Stimulated activated CD8-positive, alpha-beta memory T cell treated with anti-CD3 and anti-CD28 coated beads, Interleukin-2, amount 100 ng/mL, for 1 hour (primary cell): ENCODE results near the gene SSR3.
"Not testable (repeated sequence)": the region's sequence is repeated elsewhere in the genome, so short reads cannot be mapped to it uniquely, and the experiment has no call there.

Experiments used
- DNase-seq, 2 donors: peaks; one replicate each; pipeline ENCODE4 v3.0.0-alpha.2; 2020; ENCODE audit warnings: low read depth in 2 of 2

SSR3 gene

GRCh38 chr3:156576051-156576450 lies 21.1 kb upstream of the SSR3 start:
- DNase-seq: no peak

- no peak for DNase-seq
Measured at GRCh38 chr3:156575641-156576040, 20.7 kb upstream of the SSR3 start.

GRCh38 chr3:156569881-156570280 lies 15.0 kb upstream of the SSR3 start:
- DNase-seq: not testable (repeated sequence)

- not testable (repeated sequence) for DNase-seq
Measured at GRCh38 chr3:156569016-156569415, 14.1 kb upstream of the SSR3 start.

GRCh38 chr3:156563900-156564682 lies 9.2 kb upstream of the SSR3 start:
- no peak for DNase-seq

GRCh38 chr3:156562486-156562885 lies 7.6 kb upstream of the SSR3 start:
- not testable (repeated sequence) for DNase-seq

GRCh38 chr3:156561533-156561932 lies 6.6 kb upstream of the SSR3 start:
- no peak for DNase-seq

- DNase-seq: no peak
Measured at GRCh38 chr3:156559321-156559720, 4.4 kb upstream of the SSR3 start.

- no peak for DNase-seq
Measured at GRCh38 chr3:156558389-156558788, 3.5 kb upstream of the SSR3 start.

- no peak for DNase-seq
Measured at GRCh38 chr3:156554515-156554841, 439 bp downstream of the SSR3 start.

- DNase-seq: no peak
Measured at GRCh38 chr3:156553705-156554356, 1.1 kb downstream of the SSR3 start.

- DNase-seq: no peak
Measured at GRCh38 chr3:156552973-156553372, 1.9 kb downstream of the SSR3 start.

- DNase-seq: no peak
Measured at GRCh38 chr3:156551746-156552145, 3.2 kb downstream of the SSR3 start.

GRCh38 chr3:156551261-156551660 lies 3.7 kb downstream of the SSR3 start:
- DNase-seq: no peak

- DNase-seq: no peak
Measured at GRCh38 chr3:156548902-156549301, 6.0 kb downstream of the SSR3 start.

GRCh38 chr3:156548041-156548687 lies 6.8 kb downstream of the SSR3 start:
- no peak for DNase-seq

- DNase-seq: no peak
Measured at GRCh38 chr3:156547637-156548036, 7.3 kb downstream of the SSR3 start.

- no peak for DNase-seq
Measured at GRCh38 chr3:156543043-156543555, 11.8 kb downstream of the SSR3 start.

GRCh38 chr3:156542101-156543042 lies 12.5 kb downstream of the SSR3 start:
- no peak for DNase-seq

- no peak for DNase-seq
Measured at GRCh38 chr3:156539802-156540201, 15.1 kb downstream of the SSR3 start.

- DNase-seq: no peak
Measured at GRCh38 chr3:156539051-156539450, 15.9 kb downstream of the SSR3 start.
